GM13977 (cell line): ENCODE measurements around the gene GKN2.

Experiments
- DNase-seq: peaks from one replicate; pipeline ENCODE4 v3.0.0; 2012; ENCODE audit warnings: low spot score
- CTCF ChIP-seq: IDR thresholded peaks from 2 replicates; pipeline ENCODE4 v1.5.1; 2012; ENCODE audit warnings: mild to moderate bottlenecking, control low read depth; ENCODE audit not compliant: insufficient read depth; ENCODE audit errors: extremely low read depth, missing control alignments
- in situ Hi-C: fragments of 300-500 bp; cut with MboI; formaldehyde crosslinking; loops from one replicate; pipeline ENCODE4 v1.12.0; 2022; ENCODE audit warnings: low sequenced_read_pairs, low pct_unique_long_range_greater_than_20kb, mixed read lengths, inconsistent platforms; ENCODE audit not compliant: unreplicated experiment

GKN2 gene, protein sequence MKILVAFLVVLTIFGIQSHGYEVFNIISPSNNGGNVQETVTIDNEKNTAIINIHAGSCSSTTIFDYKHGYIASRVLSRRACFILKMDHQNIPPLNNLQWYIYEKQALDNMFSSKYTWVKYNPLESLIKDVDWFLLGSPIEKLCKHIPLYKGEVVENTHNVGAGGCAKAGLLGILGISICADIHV

DNA sequence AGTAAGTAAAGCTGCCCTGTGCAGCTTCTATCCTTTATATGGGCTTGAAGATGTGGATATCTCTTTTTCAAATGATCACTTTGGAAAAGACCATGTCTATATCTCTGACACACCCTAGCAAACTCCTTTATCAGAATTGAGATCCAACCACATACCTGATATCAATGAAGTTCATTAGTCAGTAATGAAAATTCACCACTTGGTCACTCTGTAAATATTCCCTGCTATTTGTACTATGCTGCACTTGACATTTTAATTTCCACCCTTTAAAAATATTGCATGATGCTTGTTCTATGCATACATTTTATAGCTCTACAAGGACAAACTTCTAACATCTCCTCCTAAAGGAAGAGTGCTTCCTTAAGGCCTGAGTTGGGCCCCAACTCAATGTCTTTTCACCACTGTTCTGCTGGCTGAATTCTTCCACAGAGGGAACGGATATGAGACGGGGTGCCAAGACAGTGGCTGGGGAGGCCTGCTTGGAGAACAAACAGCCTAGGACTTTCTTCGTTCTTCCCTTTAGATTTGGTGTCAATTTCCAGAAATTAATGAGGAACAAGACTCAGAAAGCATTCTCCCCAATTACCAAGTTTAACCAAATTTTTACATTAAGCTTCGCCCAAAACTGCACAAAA is at the start of gene GKN2:
TSS of gene GKN2 (minus strand) at position 7 of the 635 bp plus-strand sequence. CDS start 32 bp downstream, outside the sequence.
- DNase-seq = no peak
- no peak for TF ChIP-seq CTCF
- in situ Hi-C loops = no loop called here

DNA sequence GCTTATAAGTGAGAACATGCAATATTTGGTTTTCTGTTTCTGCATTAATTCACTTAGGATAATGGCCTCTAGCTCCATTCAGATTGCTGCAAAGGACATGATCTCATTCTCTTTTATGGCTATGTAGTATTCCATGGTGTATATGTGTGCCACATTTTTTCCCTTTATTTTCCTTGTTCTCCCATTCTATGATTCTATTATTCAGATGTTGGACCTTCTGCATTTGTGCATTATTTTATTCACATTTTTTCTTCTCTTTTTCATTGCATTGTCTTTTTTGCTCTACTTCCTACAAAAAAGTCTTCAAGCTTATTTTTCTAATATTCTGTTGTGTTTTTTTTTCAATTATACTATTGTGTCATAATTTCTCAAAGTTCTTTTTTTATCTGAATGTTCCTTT is 49.2 kb upstream of the GKN2 start:
- DNase-seq = no peak
- in situ Hi-C loops = no loop called here

DNA sequence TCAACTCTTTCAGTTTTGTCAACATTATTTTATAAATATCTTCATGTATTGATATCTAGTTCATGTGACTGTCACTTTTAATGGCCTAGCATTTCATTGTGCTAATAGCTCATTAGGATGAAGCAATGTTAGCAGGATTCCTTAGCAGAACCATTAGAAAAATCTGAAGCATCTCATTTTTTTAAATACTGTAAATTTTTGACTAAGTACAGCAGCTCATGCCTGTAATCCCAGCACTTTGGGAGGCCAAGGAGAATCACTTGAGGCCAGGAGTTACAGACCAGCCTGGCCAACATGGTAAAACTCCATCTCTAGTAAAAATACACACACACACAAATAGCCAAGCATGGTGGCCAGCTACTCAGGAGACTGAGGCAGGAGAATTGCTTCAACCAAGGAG is 44.7 kb upstream of the GKN2 start:
- TF ChIP-seq CTCF = no peak
- in situ Hi-C loops = no loop called here
- DNase-seq = no peak

More for the DNA sequence above, 49.2 kb upstream of the GKN2 start:
- TF ChIP-seq CTCF = no peak

- in situ Hi-C loops = no loop called here
- DNase-seq = no peak
- no peak for TF ChIP-seq CTCF
Measured at GRCh38 chr2:68995916-68996315, 43.2 kb upstream of the GKN2 start.

- in situ Hi-C loops = no loop called here
- no peak for DNase-seq
- no peak for TF ChIP-seq CTCF
Measured at GRCh38 chr2:68994864-68995263, 42.2 kb upstream of the GKN2 start.

GRCh38 chr2:68993660-68994059 is 41.0 kb upstream of the GKN2 start:
- TF ChIP-seq CTCF = no peak
- DNase-seq = no peak
- in situ Hi-C loops = no loop called here
